BJ (cell line): Measurements from ENCODE around the gene NRIP1. TPM values are rescaled to one million over a fixed set of nuclear protein-coding genes. Genes with fewer than 3 reads are reported as not detected.
"Not testable (repeated sequence)": the region's sequence is repeated elsewhere in the genome, so short reads cannot be mapped to it uniquely, and the experiment has no call there.

Experiments used
- CTCF ChIA-PET: fragments of 350-600 bp; formaldehyde crosslinking; extraction: SDS; loops from one replicate; lab custom pipeline; 2021; ENCODE audit warnings: antibody characterized with exemption, inconsistent platforms; lab: Yijun Ruan, JAX
- POLR2A ChIA-PET: fragments of 300-600 bp; sonication (Branson Sonifier 250); formaldehyde crosslinking; extraction: SDS; loops from one replicate; lab custom pipeline; 2021; ENCODE audit warnings: antibody characterized with exemption; lab: Charles Lee
- DNase-seq: peaks from one replicate; pipeline ENCODE4 v3.0.0-alpha.2; 2011; ENCODE audit warnings: low read depth
- H3K27me3 ChIP-seq: 2 replicates; pipeline ENCODE4 v1.6.0; 2011; ENCODE audit warnings: low read length; ENCODE audit not compliant: control insufficient read depth, insufficient read depth
- H3K36me3 ChIP-seq: 2 replicates; pipeline ENCODE4 v1.5.1; 2011; ENCODE audit warnings: low read length; ENCODE audit not compliant: control insufficient read depth, insufficient read depth
- H3K4me3 ChIP-seq: 2 replicates; pipeline ENCODE4 v1.5.1; 2011; ENCODE audit warnings: low read depth, mild to moderate bottlenecking, control low read depth, low read length
- CTCF ChIP-seq: IDR thresholded peaks from 2 replicates; pipeline ENCODE4 v1.5.1; 2011; ENCODE audit warnings: low read depth, mild to moderate bottlenecking, control low read depth, inconsistent platforms, low read length, moderate library complexity; ENCODE audit not compliant: insufficient read depth
- polyA plus RNA-seq: library from polyadenylated mRNA; depleted of rRNA; stranded (reverse); fragments of >200 nt; gene quantifications from 2 replicates; pipeline ENCODE4 v1.2.3, GENCODE V29; 2011

Gene NRIP1
- polyA plus RNA-seq, 1 experiment, result 5.2 TPM

- no peak for DNase-seq
- ChIA-PET POLR2A (no interaction called here), CTCF (interaction anchor here (0.7 to 1.4 kb wide), 4 partner anchors 9 to 79 kb away, joined by 3 to 7 read pairs (median 4); no protein-coding TSS in a partner anchor)
- Histone ChIP-seq H3K4me3 (no peak overlapping the region), H3K27me3 (no peaks in the 10 kb centered on the region), H3K36me3 (no peaks in the 10 kb centered on the region)
- no peak for TF ChIP-seq CTCF
Measured at GRCh38 chr21:14942801-14943490, 121.9 kb downstream of the NRIP1 start.

- CTCF ChIA-PET, H3K36me3 ChIP-seq, H3K27me3 ChIP-seq, POLR2A ChIA-PET, DNase-seq, H3K4me3 ChIP-seq: not testable (repeated sequence)
Measured at GRCh38 chr21:14927324-14927723, 137.5 kb downstream of the NRIP1 start.

GRCh38 chr21:14926186-14926585 is 138.6 kb downstream of the NRIP1 start:
- no peak for TF ChIP-seq CTCF
- ChIA-PET POLR2A (interaction anchor here (0.6 to 1.0 kb wide), 2 partner anchors 8 to 29 kb away, joined by 3 to 10 read pairs; no protein-coding TSS in a partner anchor), CTCF (interaction anchor here (1.0 kb wide), 2 partner anchors 16 to 45 kb away, joined by 4 read pairs; no protein-coding TSS in a partner anchor)
- no peaks in the 10 kb centered on the region for H3K27me3 ChIP-seq
- no peak overlapping the region for H3K4me3 ChIP-seq
- no peak for DNase-seq
- H3K36me3 ChIP-seq, result no peaks in the 10 kb centered on the region

- no peak for DNase-seq
- Histone ChIP-seq H3K36me3 (no peaks in the 10 kb centered on the region), H3K27me3 (no peaks in the 10 kb centered on the region), H3K4me3 (no peak overlapping the region)
- no peak for TF ChIP-seq CTCF
- CTCF ChIA-PET, result no interaction called here
- POLR2A ChIA-PET, result no interaction called here
Measured at GRCh38 chr21:14923468-14923867, 141.3 kb downstream of the NRIP1 start.

GRCh38 chr21:14922980-14923379 is 141.8 kb downstream of the NRIP1 start:
- Histone ChIP-seq H3K27me3 (no peaks in the 10 kb centered on the region), H3K4me3 (no peak overlapping the region), H3K36me3 (no peaks in the 10 kb centered on the region)
- ChIA-PET CTCF (no interaction called here), POLR2A (no interaction called here)
- DNase-seq, result no peak
- TF ChIP-seq CTCF, result no peak
